HG03442 (cell line): ENCODE measurements around the gene COL5A1.

Source experiments
- ATAC-seq: cut with Tn5 transposase; IDR thresholded peaks from one replicate; pipeline ENCODE4 v1.9.1; 2021; ENCODE audit warnings: mild to moderate bottlenecking, moderate library complexity; ENCODE audit not compliant: unreplicated experiment

COL5A1 gene

DNA sequence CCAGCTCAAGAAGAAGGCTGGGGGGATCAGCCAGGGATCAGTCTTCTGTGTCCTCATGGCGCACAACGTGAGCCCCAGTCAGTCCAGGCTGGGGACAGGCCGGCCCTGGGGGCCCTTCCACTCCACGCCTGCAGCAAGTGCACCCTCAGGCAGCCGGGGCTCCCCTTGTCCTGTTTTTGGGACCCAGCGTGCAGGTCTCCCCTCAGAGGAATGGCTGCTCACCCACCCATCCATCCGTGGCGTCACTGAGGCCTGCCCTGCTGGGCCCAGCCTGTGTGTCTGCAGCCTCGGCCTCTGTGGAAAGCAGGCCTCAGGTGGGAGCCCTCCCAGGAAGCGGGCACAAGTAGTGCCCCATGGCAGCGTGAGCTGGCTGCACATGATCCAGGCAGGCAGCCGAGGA is 186.4 kb downstream of the COL5A1 start:
- ATAC-seq = no peak

DNA sequence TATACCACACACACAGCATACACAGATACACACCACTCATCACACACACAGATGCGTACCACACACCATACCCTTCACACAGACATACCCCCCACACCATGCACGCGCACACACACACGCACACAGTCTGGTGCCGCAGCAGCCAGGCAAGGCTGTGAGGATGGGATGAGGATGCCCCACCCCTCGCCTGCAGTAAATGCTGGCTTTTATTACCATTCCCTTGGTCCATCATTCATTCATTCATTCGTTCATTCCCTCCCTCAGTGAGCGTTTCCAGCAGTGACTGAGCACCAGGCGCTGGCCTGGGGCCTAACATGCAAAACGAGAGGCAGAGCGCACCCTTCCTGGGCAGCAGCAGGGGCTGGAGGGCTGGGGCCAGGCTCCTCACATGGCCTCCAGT is 187.3 kb downstream of the COL5A1 start:
- ATAC-seq = no peak

DNA sequence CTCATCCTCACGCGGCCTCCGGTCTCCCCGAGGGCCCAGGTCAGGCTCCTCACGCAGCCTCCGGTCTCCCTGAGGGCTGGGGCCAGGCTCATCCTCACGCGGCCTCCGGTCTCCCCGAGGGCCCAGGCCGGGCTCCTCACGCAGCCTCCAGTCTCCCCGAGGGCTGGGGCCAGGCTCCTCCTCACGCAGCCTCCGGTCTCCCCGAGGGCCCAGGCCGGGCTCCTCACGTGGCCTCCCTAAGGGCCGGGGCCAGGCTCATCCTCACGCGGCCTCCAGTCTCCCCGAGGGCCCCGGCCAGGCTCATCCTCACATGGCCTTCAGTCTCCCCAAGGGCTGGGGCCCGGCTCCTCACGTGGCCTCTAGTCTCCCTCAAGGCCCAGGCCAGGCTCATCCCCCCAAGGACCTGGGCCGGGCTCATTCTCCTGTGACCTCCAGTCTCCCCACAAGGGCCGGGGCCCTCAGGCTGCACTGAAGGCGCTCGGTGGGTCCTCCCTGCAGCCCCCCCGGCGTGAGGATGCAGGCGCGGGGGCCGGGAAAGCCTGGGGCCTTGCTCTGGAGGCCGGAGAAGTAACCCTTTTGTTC is 187.8 kb downstream of the COL5A1 start:
- no peak for ATAC-seq

DNA sequence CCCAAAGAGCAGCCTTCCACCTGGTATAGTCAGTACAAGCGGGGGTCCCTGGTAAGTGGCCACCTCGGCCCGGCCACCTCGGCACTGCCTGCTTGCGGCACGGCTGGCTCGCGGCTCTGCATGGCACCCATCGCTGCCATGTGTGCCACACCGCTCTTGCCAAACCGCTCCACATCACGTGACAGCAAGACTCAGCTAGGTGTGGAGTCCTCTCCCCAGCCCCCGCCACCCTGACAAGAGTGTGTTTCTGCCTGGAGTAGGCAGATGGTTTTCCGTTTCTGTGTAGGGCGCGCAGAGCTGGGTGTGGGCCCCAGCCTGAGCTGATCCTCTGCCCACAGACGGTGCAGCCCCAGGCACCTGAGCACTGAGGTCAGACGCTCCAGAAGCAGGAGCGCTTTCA is 188.5 kb downstream of the COL5A1 start:
- ATAC-seq = no peak

DNA sequence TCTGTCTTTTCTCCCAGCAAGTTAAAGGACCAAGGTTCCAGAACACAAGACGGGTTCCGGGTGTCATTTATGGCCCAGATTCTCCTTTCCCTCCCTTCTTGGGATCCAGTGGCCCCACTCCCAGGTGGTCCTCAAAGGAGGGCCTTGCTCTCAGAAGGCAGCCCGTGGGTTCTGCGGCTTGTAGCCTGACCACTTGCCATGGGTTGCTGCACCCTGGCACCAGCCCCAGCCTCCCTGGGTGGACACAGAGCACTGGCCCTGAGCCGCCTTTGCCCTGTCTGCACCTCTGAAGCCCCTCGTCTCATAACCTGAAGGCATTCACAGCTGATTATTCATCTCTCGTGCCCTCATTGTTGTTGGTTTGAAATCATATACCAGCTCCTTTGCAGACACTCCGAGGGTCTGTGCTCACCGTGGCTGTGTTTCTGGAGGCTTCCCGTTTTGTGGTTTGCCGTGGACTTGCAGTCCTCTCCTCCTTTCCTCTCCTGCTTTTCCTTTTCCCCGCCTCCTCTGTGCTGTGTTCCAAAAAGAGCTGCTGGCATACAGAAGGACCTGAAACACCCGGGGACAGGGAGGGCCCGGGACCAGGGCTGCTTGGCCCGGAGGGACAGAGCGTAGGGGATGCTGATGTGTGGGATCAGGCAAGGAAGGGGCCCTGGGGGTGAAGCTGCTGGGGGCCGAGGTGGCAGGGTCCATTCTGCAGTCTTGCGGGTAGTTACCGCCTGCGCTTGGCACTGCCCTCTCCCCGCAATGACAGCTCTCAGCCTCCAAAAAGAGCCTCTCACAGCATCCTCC is 189.5 kb downstream of the COL5A1 start:
- no peak for ATAC-seq

DNA sequence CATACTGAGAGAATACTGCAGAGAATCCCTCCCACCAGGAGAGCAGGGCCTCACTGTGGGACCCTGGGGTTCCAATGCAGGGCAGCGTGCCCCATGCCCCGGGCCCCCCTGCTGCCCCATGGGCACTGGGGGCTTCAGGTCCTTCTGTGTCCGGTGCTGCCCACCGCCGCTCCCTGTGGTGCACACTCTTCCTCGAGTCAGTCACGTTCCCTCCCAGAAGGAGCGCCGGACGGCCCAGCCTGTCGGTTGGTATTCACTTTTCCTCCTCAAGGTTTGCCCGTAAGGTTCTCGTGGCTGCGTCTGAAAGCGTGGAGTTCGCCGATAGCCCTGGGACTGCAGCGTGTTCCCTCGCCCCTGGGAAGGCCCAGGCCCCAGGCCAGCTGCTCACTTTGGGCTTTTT is 190.9 kb downstream of the COL5A1 start:
- no peak for ATAC-seq

DNA sequence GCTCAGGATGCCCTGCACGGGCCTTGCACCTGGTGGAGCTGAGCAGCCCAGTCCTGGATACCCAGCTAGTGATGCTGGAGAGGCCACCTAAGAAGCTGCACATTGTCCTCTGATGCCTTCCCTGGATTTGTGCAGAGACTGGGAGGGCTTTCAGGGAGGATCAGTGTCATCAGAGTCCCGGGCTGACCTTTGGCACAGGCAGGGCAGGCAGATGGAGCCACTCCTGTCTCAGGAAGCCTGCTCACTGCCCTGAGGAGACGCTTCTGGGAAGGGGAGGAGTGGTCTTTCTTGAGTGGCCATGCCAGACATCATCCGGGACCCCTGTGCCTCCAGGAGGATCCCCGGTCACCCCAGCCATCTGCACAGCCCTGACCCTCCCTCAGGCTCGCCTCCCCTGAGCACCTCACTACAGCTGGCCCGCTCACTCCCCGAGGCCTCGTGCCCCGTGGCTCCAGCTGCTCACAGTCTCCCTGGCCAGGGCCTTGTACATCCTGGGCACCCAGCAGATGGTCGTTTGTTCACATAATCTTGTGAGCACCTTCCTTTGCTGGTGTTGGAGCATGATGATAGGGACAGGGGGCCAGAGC is 191.8 kb downstream of the COL5A1 start:
- no peak for ATAC-seq

DNA sequence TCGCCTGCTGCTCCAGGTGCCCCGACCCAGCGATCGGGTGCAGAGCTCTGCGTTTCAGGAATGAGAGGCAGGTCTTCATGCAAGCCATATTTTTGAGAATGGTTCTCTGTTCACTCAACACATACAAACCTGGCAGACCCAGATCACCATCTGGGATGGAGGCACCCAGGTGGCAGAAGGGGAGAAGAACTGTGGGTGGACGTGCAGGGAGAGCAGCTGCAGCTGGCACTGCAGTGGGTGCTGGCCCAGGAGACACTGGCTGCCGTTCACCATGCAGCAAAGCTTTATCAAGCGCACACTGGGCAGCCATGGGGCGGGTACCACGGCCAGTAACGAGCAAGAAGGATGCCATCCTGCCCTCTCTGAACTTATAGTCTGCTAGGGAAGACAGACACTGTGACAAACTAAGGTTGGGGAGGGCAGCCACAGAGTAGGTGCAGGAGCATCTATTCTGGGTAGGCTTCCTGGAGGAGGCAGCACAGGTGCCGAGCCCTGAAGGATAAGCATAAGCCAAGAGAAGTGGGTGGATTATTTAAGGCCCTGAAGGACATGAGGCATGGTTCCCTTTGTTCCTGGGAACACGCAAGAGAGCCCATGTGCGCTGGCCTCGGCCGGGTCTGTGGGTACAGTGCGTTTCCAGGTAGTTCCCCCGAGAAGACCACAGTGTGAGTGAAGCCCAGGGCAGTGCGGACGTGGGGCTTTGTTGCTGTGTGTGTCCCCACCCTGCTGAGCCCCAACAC is 192.8 kb downstream of the COL5A1 start:
- ATAC-seq = no peak

DNA sequence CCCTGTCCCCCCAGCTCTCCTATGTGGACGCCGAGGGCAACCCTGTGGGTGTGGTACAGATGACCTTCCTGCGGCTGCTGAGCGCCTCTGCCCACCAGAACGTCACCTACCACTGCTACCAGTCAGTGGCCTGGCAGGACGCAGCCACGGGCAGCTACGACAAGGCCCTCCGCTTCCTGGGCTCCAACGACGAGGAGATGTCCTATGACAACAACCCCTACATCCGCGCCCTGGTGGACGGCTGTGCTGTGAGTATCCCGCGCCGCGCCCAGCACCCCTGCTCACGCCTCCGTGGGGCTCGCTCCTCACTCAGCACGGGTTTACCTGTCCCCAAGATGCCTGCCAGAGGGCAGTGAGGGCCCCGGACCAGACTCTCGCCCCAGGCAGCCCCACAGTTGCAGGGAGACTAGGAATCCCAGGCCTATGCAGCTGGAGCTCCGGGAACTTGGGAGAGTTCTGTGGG is 193.4 kb downstream of the COL5A1 start:
- no peak for ATAC-seq

DNA sequence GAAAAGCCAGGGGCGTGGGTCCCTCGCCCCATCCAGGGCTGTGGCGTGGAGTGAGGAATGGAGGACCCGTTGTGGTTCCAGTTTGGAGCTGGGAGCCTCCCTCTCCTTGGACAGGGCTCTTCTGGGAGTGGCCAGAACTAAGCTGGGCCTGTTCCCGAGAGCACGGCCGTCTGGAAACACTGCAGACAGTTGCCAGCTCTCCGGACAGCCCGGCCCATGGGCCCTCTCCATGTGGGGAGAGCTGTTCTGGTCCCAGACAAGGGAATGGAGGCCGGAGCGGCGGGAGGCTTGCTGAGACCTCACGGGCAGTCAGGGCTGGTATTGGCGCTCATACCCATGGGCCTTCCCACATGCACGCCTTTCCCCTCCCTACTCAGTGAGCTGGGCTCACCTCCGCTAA is 193.8 kb downstream of the COL5A1 start:
- no peak for ATAC-seq

DNA sequence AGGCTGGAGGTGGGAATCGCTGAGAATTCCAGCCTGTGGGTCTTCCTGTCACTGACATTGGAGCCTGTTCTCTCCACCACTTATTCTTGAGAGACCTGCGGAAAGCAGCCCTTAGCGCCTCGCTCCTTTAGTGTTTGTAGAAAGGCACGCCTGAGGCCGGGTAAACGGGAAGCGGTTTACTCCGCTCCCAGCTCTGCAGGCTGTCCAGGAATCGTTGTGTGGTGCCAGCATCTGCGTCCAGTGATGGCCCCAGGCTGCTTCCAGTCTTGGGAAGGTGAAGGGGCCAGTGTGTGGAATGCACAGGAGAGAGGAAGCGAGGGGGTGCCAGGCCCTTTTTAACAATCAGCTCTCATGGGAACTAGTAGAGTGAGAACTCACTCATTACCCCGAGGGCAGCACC is 194.4 kb downstream of the COL5A1 start:
- ATAC-seq = no peak

DNA sequence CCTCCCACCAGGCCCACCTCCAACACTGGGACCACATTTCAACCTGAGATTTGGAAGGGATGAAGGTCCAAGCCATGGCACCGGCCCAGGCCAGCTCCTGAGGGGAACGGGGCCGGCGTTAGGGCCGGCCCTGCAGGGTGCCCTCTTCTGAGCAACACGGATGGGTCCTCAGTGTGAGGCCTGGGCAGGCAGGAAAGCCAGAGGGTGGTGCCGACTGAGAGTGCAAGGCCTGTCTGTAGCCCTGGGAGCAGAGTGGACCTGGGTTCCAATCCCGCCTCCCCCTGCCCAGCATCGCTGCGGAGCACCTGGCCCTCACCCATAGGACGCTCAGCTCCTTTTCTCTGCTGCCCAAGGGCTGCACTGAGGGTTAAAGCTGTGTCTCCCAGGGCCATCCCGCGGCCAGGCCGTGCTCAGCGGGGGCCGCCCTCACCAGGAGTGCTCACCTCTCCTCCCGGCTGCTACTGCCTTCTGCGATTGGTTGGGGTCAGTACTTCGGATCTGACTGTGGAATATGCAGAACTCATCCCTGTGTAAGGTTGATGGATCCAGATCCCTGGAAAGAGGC is 194.9 kb downstream of the COL5A1 start:
- ATAC-seq = no peak

DNA sequence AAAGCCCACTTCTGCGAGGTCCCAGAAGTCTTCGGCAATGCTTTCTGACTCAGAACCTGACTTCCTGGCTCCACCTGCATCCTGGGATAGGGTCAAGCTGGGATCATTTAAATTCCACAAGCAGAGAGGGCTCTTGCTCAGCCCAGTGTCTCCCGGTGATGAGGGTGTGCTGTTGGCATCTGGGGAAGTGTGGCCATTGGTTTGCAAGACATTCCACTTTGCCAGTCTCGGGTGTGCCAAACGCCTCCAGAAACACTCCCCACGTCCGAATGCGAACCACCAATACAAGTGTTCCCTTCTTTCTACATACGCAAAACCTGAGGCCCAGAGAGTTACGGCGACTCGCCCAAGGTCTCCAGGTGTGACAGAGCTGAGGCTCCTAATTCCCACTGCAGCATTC is 195.9 kb downstream of the COL5A1 start:
- ATAC-seq = no peak

DNA sequence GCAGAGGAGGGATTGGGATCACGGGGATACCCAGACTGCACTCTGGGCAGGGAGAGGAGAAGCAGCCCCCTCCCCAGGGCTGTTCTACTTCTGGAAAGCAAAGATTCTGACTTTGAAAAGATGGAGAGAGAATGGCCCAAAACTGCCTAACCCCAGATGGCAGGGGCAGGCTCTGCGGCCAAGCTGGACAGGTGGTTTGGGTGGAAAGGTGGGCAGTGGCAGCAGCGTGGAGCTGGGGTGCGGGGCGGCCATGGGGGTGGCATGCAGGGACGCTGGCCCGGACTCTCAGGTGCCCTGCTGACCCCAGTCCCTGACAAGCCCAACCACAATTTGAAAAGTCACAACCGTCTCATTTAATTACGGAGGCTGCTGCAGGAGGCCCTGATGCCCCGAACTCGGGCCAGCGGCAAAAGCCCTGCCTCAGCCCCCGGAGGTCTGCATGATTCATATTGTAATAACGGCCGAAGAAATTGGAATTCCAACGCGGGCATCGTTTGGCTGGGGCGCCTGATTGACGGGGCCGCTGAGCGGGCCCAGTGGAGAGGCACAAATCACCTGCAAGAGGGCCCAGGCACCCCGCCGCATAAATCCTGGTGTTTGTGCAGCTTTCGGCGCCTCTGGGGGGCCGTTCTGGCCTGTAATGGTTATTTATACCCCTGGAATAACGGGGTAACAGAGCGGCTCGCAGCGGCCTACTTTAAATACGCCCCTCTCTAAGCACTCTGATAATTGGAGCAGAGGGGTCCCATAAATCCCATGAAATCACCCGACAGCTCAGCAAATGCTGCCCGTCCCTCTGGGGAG is 197.2 kb downstream of the COL5A1 start:
- ATAC-seq = no peak

DNA sequence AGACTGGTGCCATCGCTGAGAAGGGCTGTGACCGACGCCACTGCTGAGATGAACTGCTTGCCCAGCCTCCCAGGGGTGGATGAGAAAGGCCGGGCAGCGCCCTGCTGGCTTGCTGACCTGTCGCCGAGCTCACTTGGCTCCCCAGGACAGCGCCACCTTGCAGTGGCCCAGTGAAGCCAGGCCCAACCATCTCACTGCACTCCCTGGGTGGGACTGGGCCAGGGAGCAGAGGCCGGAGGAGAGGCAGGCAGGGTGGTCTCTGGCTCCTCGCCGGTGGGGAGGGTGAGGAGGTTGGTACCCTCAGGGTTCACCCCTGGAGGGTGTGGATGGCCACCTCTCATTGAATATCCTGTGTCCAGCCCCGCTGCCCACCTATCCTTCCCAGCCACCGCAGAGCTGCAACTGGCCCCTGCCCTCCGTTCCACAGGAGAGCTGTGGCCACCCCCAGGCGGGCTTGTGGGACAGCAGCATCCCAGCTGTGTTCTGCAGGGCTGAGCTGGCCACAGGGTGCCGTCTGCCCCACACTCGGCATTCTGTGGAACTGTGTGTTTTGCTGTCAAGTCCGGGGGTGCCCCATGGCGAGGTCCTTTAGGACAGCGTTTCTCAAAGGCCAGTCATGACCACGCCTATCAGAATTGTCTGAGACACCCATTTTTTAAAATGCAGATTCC is 198.0 kb downstream of the COL5A1 start:
- no peak for ATAC-seq

DNA sequence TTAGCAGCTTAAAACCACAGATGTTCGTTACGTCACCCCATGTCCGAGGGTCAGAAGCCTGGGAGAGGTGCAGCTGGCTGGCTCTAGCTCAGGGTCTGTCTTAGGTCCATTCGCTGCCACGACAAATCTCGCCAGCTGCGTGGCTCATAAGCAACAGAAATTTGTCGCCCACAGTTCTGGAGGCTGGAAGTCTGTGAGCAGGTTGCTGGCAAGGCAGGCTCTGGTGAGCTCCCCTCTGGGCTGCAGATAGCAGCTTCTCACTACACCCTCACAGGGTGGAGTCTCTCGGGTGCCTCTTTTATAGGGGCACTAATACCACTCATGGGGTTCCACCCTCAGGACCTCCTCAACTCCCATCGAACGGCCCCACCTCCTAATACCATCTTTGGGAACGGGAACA is 198.9 kb downstream of the COL5A1 start:
- no peak for ATAC-seq

DNA sequence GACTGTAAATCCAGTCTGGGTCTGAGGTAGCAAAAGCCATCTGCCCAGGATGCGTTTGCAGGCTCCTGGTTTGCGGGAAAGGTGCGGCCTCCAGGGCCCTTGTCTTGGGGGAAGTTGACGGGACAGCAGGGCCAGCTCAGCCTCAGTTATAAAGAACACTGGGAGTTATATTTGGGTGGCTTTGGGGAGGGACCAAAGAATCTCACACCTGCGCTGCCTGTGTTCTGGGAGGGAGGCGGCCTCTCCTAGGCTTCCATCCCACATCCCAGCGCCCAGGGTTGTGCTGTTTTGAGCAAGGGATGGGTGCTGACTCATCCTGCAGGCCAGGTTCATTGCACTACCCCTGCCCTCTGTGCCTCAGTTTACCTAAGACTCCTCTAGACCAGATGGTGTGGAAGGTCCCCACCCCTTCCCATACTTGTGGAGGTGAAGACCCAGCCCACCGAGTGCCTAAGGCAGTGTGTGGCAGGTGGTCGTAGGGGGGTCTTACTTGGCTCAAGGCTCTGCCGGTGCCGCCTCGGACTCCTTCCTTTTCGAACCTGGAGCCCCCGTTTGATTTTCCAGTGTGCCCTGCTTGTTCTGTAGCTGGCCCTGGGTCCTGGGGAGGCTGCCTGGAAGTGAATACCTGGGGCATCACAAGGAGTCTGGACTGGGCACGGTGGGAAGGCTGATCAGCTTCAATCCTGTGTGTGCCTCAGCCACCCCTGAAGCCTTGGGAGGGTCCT is 199.7 kb downstream of the COL5A1 start:
- ATAC-seq = no peak

DNA sequence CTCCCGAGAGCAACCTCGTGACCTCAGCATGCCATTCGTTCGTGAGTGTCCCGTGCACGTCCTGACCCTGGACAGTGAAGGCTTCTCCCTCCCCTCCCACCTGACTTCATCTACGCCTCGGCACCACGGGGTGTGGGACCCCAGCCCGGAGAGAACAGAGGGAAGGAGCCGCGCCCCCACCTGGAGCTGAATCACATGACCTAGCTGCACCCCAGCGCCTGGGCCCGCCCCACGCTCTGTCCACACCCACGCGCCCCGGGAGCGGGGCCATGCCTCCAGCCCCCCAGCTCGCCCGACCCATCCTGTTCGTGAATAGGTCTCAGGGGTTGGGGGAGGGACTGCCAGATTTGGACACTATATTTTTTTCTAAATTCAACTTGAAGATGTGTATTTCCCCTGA is 200.7 kb downstream of the COL5A1 start:
- no peak for ATAC-seq

DNA sequence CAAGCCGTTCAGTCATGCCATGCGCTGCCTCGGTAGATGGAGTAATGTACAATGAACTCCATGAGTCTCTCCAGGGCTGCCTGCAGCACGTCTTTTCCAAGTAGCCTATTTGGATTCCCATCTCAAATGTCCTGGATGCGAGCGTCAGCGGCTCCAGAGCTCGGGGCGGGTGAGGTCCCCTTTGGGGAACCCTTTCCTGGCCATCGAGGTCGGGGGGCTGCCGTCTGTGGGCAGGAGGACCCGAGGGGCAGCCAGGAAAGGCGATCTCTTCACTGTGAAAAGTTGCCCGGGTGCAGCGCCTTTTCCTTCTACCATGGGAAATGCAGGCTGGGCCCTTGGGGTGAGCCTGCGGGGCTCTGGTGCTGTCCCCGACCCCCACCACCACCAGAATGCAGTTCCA is 202.1 kb downstream of the COL5A1 start:
- no peak for ATAC-seq
